C4-2B (cell line): ENCODE data around the gene P2RY1.

Experiments used
- H3K27ac ChIP-seq: fragments of 450-650 bp; 2 replicates; pipeline ENCODE4 v1.5.1; 2017
- ZFX ChIP-seq: fragments of 450-650 bp; IDR thresholded peaks from 2 replicates; pipeline ENCODE4 v1.6.1; 2017
- TF ChIP-seq, protein P1 (sequence below): fragments of 450-650 bp; conservative IDR thresholded peaks from 2 replicates; pipeline ENCODE4 v1.5.1; 2017; ENCODE audit warnings: mild to moderate bottlenecking

Gene P2RY1, protein sequence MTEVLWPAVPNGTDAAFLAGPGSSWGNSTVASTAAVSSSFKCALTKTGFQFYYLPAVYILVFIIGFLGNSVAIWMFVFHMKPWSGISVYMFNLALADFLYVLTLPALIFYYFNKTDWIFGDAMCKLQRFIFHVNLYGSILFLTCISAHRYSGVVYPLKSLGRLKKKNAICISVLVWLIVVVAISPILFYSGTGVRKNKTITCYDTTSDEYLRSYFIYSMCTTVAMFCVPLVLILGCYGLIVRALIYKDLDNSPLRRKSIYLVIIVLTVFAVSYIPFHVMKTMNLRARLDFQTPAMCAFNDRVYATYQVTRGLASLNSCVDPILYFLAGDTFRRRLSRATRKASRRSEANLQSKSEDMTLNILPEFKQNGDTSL

DNA sequence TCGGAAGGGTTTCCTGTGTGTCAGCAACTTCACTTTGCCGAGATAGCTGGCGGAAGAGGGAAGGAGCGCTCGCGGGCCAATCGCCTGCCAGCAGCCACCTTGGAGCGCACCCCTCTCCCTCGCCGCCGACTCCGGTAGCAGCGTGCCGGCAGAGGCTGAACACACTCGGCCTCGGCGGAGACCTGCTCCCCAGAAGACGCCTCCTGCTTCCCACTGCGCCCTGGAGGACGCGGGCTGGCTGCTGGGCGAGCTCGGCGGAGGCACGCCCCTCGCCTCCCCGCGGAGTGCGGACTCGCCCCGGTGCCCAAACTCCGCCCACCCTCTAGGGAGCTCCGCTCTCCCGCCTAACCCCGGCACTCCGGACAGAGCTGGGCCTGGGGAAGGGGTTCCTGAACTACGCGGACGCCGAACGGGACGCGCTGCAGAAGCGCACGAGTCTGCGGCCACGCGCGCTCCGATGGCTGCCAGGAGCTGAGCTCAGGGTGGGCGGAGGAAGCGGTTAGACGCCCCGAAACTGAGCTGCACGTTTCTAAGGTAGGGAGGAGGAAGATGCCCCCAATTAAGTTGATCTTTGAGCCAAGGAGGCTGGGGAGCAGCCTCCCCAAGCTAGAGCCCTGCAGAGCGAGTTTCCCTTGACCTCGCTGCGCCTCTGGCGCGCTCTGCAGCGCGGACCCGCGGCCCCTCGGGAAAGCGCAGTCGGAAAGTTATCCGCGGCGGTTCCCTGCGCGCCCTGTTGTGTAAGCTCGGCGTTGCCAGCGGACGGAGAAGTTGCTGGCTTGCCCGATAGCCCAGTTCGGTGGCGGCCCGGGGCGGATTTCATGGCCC is at the start of gene P2RY1:
Gene P2RY1, plus strand, starts transcription at position 356 of the 825 bp plus-strand sequence. CDS start 652 bp downstream, outside the sequence.
- H3K27ac ChIP-seq, result no peak within 1 kb of the TSS
- TF ChIP-seq, protein P1, sequence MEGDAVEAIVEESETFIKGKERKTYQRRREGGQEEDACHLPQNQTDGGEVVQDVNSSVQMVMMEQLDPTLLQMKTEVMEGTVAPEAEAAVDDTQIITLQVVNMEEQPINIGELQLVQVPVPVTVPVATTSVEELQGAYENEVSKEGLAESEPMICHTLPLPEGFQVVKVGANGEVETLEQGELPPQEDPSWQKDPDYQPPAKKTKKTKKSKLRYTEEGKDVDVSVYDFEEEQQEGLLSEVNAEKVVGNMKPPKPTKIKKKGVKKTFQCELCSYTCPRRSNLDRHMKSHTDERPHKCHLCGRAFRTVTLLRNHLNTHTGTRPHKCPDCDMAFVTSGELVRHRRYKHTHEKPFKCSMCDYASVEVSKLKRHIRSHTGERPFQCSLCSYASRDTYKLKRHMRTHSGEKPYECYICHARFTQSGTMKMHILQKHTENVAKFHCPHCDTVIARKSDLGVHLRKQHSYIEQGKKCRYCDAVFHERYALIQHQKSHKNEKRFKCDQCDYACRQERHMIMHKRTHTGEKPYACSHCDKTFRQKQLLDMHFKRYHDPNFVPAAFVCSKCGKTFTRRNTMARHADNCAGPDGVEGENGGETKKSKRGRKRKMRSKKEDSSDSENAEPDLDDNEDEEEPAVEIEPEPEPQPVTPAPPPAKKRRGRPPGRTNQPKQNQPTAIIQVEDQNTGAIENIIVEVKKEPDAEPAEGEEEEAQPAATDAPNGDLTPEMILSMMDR, result peak; percentile 12; the same call in 1 of the 2 replicates
- TF ChIP-seq ZFX, result no peak

DNA sequence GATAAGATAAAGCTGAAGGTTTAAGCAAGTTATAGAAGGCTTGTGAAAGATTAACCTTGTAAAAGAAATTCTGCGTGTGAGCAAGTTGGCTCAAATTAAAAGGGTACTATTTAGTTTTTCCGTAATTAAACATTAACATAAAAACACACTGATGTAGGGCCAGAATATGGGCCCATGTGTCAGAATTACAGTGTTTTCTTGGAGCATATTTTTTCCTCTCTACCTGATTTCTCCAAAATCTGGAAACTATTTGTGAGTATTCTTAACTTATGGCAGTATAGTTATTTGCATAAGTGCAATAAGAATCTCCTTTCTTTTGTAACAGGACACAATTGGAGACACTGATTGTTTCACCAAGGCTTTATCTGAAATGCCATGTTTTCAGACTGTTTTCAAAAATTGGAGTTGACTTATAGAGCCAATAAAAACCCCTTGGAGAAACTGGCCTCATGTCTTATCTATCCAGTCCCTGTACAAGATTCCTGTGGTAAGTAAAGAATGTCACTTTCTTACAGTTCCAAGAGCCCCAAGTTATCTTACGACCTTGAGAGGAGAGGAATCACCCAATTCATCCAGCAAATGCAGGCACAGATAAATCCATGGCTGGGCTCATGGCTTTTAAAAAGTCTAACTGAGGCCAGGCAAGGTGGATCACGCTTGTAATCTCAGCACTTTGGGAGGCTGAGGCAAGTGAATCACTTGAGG is 47.8 kb upstream of the P2RY1 start:
- TF ChIP-seq, protein P1, result no peak
- no peak for TF ChIP-seq ZFX

DNA sequence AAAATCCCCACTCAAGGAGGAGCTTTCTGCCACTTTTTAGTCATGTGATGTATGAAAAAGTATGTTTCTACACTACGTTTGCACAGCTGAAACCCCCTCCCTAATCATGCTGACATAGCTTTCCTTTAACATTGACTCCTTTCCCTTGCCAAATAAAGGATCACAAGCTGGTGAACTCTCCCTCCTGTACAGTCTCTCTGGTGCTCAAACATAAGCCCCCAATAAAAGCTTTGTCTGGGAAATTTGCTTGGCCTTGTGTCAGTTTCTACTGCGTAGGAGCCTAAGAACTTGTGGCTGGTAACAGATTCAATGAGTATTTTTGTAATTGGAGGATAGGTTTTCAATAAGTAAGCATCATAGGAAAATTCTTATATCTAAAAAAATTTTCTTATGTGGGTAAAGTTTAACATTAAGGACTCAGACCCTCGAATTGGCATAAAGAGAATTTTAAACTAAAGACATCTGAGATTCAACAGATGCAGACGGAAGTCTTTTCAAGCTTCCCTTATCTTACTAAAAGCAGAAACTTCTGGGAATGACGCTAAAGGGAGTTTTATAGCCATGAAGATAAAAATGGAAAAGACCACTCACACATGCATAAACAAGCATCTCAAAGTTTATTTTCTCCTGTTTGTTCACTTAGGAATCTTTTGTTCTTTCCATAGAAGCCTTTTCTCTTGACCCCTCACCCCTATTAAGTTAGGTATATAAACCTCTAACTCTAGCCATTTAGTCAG is 44.1 kb upstream of the P2RY1 start:
- no peak for TF ChIP-seq ZFX
- TF ChIP-seq, protein P1, result no peak
- H3K27ac ChIP-seq, result no peak overlapping the region

More for the DNA sequence above, 47.8 kb upstream of the P2RY1 start:
- no peak overlapping the region for H3K27ac ChIP-seq

DNA sequence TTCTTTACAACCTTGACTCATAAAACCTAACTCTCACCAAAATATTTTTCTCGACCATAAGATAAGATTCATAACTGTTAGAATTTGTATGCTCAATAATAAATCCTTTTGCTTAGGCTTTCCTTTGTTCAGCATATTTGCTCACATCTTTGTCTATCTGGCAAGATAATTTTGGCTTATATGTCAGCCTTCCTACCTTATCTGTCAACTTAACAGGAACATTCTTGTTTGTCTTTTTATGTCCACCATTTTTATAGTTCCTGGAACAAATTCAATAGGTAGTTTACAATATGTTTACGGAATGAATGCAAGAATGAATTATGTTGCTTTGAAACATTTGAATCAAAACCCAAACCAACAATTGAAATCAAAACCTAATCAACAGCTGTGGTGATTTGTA is 41.0 kb upstream of the P2RY1 start:
- H3K27ac ChIP-seq, result no peak overlapping the region
- TF ChIP-seq, protein P1, result no peak
- no peak for TF ChIP-seq ZFX

DNA sequence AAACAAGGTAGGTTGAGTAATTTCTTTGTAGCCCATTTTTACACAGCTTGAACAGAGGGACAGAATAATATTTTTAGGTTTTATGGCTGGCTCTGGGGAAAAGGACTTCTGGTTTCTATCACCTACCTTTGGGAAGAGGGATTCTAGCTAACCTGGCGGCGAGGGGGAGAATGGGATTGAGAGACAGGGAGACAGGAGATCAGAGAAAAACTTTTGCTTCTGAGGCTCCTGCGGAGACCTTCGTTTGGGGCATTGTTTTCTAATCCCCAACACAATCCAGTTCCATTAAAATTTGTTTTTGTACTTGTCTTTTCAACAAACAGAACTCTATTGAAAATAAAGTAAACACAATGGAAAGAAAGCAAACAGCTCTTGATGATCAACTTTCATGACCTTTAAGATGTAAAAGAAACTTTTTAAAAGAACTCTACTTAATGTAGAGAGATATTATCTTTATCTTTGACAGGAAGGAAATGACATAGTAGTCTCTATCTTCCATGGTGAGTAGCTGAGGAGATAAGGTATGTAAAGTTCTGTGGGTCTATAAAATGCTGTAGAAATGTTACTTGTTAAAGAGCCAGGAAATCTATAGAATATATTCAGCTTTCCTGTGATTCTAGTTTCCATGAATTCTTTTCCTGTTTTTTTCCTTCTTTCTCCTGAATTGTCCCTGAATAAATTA is 37.0 kb upstream of the P2RY1 start:
- TF ChIP-seq, protein P1, result no peak
- no peak for TF ChIP-seq ZFX
- H3K27ac ChIP-seq, result no peak overlapping the region

DNA sequence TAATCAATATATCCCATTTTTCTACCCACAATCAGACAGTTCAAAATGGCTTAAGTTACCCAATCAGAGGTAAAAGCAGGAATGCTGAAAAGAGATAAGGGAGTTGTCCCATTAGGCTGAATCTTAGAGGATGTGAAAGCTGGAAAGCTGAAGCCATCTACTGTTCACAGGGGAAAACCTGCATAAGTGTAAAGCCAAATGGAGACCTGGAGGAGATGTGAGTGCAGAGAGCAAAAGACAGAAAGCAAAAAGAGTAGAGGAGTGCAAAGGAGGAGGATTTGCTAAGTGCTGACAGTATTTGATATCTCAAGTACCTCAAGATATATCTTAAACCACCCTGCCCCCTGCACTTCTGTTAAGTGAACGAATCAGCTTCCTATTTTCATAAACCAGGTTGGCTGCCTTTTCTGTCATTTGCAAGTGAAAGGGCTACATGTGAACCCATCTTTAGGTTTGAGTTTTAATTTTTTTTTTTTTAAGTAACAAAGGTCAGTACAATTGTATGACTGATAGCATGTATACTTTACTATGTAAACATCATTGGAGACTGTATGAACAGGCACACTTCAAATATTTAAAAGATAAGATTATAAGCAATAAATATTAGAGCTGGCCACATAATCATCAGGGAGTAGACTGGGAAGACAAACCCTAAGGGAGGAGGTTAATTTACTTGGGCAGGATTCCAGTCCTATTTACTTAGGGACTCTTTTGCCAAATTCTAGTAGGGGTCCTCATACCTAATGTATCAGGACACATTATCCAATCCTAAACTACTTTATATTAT is 22.8 kb upstream of the P2RY1 start:
- H3K27ac ChIP-seq, result no peak overlapping the region
- TF ChIP-seq, protein P1, result peak; percentile 8; the same call in 1 of the 2 replicates
- no peak for TF ChIP-seq ZFX
